ENCODE data around the gene RNF133.

Gene RNF133

DNA sequence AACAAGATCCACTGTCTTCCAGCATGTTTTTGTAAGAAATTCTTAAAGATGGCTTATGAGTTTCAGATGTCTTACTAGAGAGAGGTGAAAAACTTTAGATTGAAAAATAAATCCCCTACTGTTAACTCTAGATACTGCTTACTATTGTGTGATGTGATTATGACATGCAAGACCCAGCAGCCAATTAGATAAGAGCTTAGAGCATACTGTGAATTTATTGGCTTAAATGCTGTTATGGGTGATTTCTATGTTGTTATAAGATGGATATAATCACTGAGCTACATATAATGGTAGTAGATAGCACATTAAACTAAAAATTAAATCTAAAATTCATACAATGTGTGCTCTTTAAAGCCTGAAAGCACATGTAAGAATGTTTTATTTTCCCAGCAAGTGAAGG is at the start of gene RNF133:
RNF133 (minus strand) TSS at position 101 of the 400 bp plus-strand sequence. CDS start 199 bp downstream, outside the sequence.
- no peak for DNase-seq

DNA sequence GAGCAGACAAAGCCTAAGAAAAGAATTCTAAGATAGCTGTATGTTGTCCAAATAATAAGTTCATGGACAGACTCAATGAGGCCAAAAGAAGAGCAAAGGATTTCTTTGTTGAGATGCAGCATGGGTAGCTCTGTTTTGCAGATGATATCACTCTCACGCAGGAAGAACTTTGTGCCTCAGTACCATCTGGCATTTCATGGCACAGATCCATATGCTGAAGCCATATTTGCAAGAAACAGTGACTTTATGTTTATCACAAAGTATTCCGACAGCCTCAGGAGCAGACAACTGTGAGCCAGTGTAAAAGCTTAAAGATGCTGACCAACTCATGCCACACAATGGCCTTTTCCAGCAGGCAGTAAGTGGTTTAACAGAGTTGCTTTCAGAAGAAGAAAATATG is 49.3 kb upstream of the RNF133 start:
- no peak for DNase-seq

GRCh38 chr7:122746948-122747347 is 48.0 kb upstream of the RNF133 start:
- no peak for DNase-seq

- no peak for DNase-seq
Observed at GRCh38 chr7:122743211-122743610, 44.3 kb upstream of the RNF133 start.

GRCh38 chr7:122738947-122739346 is 40.0 kb upstream of the RNF133 start:
- no peak for DNase-seq

DNA sequence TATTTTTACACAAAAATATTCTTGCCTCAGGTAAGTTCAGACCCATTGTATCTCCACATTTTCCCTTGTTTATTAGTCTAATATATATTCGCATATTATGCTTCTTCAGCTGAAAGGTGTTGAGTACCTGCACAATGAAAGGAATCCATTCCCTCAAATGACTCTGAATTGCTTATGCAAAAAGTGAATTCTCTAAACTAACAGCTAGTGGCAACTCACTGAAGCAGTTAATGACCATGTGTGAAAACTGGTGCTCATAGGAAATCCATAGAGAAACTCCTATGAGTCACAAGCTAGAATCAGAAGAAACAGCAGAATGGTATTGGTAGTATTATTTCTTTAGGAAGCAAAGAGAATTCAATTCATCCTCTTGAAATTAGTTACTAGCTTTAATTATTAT is 37.3 kb upstream of the RNF133 start:
- no peak for DNase-seq

DNA sequence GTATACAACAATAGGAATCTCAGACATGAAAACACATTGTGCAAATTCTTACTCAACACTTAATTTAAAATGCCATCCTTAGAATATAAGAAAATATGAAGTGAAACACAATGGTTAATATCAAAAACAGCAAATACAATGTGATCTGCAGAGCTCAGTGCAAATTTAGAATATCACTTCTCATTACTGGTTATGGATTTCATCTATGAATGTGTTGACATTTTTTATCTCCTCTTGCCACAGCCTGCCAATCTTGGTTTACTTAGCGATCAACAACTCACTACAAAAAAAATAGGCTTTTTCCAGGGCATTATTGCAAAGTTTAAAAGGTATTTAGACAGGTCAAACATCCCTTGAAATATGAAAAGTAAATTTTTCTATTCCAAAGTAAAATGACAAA is 28.8 kb upstream of the RNF133 start:
- no peak for DNase-seq

GRCh38 chr7:122727354-122727753 is 28.4 kb upstream of the RNF133 start:
- no peak for DNase-seq

DNA sequence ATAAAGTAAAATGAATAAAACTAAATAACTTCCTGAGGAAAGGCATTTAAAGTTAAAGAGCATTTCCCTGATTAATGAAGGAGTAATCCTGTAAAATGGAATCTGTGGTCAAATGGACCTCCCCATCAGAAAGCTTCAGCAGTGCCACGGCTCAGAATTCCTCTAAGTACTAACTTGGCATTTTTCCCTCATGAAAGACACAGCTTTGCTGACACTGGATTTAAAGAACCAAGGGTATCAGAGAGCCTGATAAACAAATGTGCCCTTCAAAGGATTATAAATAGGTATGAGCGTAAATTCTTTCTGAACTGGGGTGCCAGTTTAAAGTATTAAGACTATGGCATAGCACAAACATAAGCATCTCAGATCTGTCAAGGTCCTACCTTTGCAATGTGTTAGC is 28.0 kb upstream of the RNF133 start:
- no peak for DNase-seq

- DNase-seq, result no peak
Observed at GRCh38 chr7:122724366-122724765, 25.4 kb upstream of the RNF133 start.

DNA sequence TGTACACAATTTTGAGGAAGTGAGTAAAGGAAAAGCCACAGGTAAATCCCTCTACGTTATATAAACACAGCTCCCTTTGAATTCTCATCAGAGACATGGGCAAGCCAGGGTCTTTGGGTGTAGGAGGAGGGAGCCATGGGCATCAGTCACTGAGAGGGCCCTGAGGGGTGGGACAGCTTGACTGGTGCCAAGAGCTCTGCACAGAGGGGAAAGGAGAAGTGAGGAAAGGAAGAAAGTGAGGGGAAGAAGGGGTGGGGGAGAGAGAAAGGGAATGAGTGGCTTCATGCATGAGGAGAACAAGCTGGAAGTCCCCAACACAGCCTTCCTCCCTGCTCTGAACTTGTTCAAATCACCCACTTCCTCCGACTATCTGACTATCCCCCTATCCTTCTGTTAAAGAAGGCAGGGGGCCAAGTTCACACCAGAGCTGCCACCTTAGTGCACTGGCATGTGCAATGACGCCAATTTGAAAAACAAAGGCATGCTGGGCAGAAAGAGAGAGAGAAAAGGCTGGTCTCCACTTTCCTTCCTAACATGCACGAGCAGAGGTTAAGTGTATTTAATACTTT is 20.2 kb upstream of the RNF133 start:
- DNase-seq, result no peak

- no peak for DNase-seq
Observed at GRCh38 chr7:122717356-122718089, 18.6 kb upstream of the RNF133 start.

- no peak for DNase-seq
Observed at GRCh38 chr7:122715183-122715582, 16.3 kb upstream of the RNF133 start.

DNA sequence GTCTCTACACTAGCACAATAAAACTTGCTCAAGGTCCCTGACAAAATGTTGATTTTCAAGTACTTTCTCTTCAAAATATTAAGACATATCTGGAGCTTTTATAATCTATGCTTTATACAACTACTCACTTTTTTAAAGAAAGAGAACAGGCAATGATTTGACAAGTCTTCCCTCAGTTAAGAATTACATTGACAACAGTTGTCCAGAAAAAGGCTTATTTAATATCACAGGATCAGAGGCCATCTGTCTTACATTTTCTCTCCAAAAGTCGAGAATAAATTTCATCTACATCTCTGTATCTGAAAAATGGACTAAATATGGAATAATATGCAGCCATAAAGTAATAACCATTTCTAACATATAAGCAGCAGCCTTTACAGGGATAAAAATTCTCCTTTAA is 12.0 kb upstream of the RNF133 start:
- DNase-seq, result no peak

GRCh38 chr7:122709930-122710646 is 11.2 kb upstream of the RNF133 start:
- no peak for DNase-seq

DNA sequence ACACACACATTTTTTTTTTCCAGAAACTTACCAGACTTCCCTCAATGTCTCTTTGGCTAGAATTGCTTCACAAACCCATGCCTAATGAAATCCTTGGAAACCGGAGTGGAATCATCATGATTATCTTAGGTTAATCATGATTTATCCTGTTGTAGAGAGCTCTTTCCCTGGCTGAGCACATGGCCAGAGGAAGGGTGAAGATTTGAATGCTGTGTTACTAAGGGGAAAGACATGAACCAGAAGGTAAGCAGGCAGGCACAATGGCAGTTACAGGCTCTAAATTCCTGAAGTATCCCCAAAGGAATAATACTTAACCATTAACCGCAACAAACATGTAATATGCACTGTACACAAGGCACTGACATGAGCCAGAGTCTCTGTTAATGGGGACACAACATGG is 7.9 kb upstream of the RNF133 start:
- no peak for DNase-seq

- DNase-seq, result no peak
Observed at GRCh38 chr7:122702872-122703510, 4.1 kb upstream of the RNF133 start, which contains the start of gene RNF148. Gene RNF148, minus strand, starts transcription at chr7:122702922. Its CDS starts 172 bp downstream, at chr7:122702750.

DNA sequence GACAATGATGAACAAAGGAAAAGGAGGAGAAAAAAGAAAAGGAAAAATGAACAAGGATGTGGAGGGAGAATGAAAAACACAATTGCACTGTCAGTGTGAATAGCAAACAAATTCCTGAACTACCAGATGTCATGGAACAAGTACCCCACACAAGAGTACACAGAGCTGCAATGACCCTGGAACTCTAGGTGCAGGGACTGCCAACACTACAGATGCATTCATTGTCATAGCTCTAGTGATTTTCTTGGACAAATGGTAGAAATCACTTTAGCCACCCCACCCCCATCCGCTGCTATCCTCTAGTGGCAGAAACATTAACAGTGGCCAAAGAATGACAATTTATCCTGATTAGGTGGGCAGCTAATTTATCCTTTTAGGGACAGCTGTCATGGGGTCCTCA is 3.1 kb downstream of the RNF133 start:
- no peak for DNase-seq

- no peak for DNase-seq
Observed at GRCh38 chr7:122694697-122695096, 4.2 kb downstream of the RNF133 start.

DNA sequence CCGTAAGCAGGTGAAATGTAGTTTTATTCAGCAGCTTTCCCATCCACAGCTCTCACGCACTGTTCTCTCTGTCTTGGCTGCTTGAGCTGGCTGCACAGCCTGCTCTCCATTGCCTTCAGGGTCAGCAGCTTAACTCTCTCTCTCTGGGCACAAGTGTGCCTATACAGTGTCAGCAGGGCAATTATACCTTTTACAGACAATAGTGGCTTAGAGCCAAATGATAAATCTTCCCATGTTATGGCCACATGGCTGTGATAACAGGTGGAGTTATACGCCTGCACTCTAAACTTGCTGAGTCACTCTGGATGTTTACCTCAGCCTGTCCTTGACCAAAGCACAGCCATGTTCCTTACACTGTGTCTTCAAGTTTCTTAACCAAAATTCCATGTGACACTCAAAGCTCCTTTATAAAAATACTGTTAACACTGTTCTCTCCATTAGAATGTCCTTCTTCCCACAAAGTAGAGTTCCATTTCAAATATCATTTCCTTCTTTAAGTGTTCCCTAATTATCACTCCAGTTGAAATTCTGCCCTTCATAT is 6.1 kb downstream of the RNF133 start:
- no peak for DNase-seq

GRCh38 chr7:122691569-122692235 is 7.2 kb downstream of the RNF133 start:
- DNase-seq, result no peak

DNA sequence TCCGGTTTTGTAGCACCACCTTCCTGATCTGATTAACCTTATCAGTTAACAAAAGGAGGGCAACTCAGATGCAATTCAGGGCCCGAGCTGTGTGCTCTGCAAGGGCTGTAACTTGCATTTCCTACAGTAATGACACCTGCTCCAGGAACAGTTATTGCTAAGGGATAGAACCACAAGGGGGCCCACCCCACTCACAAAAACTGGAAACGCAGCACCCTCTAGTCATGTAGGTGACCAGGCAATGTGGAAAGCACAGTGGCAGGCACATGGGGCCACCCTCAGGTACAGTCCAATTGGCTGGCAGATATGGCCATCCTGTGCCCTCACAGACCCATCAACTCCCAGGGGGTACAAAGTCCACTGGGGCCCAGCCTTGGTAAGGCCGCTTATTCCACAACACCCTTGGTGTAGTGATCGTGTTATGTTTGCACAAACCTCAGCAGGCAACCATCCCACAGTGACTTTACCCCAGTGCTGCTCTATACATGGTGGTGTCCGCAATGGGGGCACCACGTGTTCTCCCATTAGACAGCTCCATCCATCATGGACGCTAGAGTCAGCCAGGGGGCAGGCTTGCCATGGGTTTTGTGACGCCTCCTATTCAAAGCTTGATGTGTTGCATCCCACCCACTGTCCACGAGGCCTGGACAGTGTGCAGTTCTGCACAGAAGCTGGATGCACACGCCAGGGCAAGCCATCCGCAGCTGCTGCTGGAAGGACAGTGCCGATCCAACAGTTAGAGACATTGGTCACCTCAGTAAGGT is 9.4 kb downstream of the RNF133 start:
- no peak for DNase-seq
